SW480 (cell line): Measurements from ENCODE around the gene BICDL2.
"Not testable (repeated sequence)": the region's sequence is repeated elsewhere in the genome, so short reads cannot be mapped to it uniquely, and the experiment has no call there.

Source experiments
- DNase-seq: peaks from one replicate; pipeline ENCODE4 v3.0.0-alpha.2; 2016; ENCODE audit warnings: low spot score

Gene BICDL2

DNA sequence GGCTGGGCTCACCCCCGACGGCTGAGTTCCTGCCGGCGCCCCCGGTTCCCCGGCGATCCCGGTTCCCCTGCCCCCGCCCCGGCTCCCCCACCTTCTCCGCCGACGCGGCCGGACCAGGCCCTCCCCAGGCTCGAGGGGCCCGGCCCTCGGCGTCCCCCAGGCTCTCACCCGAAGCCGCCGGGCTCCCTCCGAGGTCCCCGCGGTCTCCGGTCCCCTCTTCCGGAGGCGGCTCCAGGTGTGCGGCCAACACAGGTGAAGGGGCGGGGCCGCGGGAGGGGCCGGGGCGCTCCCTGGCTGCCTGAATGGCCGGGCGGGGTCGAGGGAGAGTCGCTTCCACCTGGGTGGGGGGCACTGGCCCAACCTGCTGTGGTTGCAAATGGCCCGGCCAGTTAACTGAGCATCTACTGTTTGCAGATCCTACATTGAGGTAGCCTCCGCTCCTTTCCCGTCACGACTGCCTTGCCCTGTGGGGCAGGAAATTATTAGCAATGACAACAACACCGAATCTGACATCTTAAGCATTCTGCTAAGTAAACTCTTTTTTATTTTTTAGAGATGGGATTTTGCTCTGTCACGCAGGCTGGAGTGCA lies at the start of gene BICDL2:
Gene BICDL2 (minus strand): TSS at position 219 of the 590 bp plus-strand sequence. CDS start 1,448 bp downstream, outside the sequence.
- no peak for DNase-seq

- DNase-seq = no peak
Observed at GRCh38 chr16:3085868-3086595, 49.3 kb upstream of the BICDL2 start.

GRCh38 chr16:3084969-3085670 lies 48.4 kb upstream of the BICDL2 start:
- DNase-seq = no peak

DNA sequence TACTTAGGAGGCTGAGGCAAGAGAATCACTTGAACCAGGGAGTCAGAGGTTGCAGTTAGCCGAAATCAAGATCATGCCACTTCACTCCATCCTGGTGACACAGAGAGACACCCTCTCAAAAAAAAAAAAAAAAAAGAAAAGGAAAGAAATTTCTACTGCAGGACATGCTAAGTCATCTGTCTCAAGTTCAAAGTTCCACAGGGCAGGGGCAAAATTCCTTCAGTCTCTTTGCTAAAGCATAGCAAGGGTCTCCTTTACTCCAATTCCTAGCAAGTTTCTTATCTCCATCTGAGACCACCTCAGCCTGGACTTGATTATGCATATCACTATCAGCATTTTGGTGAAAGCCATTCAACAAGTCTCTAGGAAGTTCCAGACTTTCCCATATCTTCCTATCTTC lies 47.7 kb upstream of the BICDL2 start:
- DNase-seq = no peak

GRCh38 chr16:3083408-3083807 lies 46.7 kb upstream of the BICDL2 start:
- not testable (repeated sequence) for DNase-seq

DNA sequence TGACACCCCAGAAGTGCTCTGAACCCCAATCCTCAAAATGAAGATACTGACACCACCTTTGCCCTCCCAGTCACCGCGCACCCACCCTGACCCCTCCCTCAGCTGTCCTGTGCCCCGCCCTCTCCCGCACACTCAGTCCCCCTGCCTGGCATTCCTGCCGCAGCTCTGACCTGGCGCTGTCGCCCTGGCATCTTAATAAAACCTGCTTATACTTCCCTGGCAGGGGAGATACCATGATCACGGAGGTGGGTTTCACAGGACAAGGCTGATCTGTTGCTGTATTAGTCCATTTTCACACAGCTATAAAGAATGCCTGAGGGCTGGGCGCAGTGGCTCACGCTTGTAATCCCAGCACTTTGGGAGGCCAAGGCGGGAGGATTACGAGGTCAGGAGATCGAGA lies 45.2 kb upstream of the BICDL2 start:
- not testable (repeated sequence) for DNase-seq

GRCh38 chr16:3080024-3080423 lies 43.3 kb upstream of the BICDL2 start:
- DNase-seq = no peak

GRCh38 chr16:3076577-3076976 lies 39.8 kb upstream of the BICDL2 start:
- no peak for DNase-seq

GRCh38 chr16:3075946-3076345 lies 39.2 kb upstream of the BICDL2 start:
- DNase-seq = not testable (repeated sequence)

- DNase-seq = no peak
Observed at GRCh38 chr16:3075523-3075915, 38.8 kb upstream of the BICDL2 start.

DNA sequence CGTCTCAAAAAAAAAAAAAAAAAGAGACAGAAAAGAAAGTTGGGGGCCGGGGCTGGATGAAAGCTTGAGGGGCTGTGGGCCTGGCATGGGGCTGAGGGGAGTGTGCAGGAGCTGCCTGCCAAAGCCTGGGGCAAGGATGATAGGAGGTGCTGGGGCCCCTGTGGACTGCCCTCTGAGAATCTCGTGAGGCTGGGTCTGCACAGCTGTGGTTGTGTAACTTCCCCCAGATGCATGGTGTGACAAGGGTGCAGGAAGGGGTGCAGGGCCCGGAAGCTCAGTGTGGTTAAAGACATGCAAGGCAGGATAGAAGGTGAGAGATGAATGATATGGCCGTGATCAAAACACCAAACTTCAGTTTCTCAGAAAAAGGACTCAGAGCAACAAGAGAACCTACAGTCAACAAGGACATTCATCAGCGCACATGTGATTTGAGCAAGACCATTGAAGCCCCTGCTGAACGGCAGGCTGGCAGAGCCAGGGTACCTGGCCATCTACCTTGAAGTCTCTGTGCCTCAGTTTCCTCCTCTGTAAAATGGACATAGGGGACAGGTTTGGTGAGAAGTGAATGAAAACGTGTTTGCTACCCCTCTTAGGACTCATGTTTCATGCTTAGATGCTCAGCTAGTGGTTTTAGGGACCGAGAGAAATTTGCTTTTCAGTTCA lies 38.2 kb upstream of the BICDL2 start:
- no peak for DNase-seq

GRCh38 chr16:3073448-3073847 lies 36.7 kb upstream of the BICDL2 start:
- DNase-seq = no peak

GRCh38 chr16:3072576-3073263 lies 36.0 kb upstream of the BICDL2 start:
- not testable (repeated sequence) for DNase-seq

- not testable (repeated sequence) for DNase-seq
Observed at GRCh38 chr16:3072148-3072547, 35.4 kb upstream of the BICDL2 start.

- no peak for DNase-seq
Observed at GRCh38 chr16:3071655-3072054, 34.9 kb upstream of the BICDL2 start.

GRCh38 chr16:3070608-3071111 lies 33.9 kb upstream of the BICDL2 start:
- no peak for DNase-seq

DNA sequence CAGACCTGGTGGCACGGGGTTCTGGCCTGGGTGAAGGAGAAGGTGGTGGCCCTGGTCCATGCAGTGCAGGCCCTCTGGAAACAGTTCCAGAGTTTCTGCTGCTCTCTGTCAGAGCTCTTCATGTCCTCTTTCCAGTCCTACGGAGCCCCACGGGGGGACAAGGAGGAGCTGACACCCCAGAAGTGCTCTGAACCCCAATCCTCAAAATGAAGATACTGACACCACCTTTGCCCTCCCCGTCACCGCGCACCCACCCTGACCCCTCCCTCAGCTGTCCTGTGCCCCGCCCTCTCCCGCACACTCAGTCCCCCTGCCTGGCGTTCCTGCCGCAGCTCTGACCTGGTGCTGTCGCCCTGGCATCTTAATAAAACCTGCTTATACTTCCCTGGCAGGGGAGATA lies 32.4 kb upstream of the BICDL2 start:
- DNase-seq = not testable (repeated sequence)

DNA sequence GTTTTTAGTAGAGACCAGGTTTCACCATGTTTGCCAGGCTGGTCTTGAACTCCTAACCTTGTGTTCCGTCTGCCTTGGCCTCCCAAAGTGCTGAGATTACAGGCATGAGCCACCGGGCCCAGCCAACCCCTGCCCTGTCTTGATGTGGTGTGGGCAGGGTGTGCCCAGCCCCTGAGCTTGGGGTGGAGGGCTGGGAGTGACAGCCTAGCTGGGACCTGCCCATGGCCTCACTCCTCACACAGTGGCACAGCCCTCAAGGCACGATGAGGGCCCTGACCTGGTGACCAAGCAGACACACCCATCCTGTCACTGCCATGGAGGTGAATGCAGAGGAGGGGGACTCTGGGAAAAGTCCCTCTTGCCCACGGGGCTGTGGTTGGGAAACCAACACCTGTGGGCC lies 31.7 kb upstream of the BICDL2 start:
- DNase-seq = no peak

GRCh38 chr16:3066440-3066748 lies 29.6 kb upstream of the BICDL2 start:
- no peak for DNase-seq

- no peak for DNase-seq
Observed at GRCh38 chr16:3065742-3066439, 29.1 kb upstream of the BICDL2 start.

DNA sequence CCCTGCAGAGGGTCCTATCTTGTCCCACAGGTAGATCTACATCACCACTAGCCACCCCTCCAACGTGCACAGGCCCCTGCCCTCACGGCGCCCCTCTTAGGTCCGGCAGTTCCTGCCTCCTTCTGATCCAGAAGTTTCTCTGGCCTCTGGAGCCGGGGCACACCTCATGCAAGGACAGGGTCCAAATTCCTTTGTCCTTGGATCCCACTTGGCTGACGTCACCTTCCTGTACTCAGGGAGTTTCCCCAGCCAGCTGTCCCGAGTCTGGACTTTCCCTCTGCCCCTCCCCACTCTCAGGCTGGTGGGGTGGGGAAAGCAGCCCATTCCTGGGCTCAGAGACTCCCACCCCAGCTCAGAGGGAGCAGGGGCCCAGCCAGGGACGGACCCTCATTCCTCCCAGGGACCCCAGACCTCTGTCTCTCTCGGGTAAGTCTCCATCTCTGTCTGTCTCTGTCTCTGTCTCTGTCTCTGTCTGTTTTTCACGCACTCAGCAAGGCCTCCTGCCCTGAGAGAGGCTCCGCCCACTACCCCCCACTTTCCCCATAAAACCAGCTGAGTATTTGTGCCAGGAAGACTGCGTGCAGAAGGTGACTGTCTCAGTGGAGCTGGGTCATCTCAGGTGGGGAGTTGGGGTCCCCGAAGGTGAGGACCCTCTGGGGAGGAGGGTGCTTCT lies 28.5 kb upstream of the BICDL2 start, which contains the start of gene IL32:
Gene IL32 (plus strand): TSS at position 572 of the 673 bp plus-strand sequence. CDS start 172 bp downstream, outside the sequence.
- DNase-seq = peak; percentile 58
